HG02678 (cell line): ENCODE measurements around the gene ZP1.
A peak's percentile ranks its signal among the peaks of the same experiment; 100 is the strongest.
"Not testable (repeated sequence)": the region's sequence is repeated elsewhere in the genome, so short reads cannot be mapped to it uniquely, and the experiment has no call there.

Experiments used
- ATAC-seq: cut with Tn5 transposase; IDR thresholded peaks from one replicate; pipeline ENCODE4 v1.9.1; 2021; ENCODE audit warnings: mild to moderate bottlenecking, moderate library complexity; ENCODE audit not compliant: unreplicated experiment

The ZP1 gene, protein sequence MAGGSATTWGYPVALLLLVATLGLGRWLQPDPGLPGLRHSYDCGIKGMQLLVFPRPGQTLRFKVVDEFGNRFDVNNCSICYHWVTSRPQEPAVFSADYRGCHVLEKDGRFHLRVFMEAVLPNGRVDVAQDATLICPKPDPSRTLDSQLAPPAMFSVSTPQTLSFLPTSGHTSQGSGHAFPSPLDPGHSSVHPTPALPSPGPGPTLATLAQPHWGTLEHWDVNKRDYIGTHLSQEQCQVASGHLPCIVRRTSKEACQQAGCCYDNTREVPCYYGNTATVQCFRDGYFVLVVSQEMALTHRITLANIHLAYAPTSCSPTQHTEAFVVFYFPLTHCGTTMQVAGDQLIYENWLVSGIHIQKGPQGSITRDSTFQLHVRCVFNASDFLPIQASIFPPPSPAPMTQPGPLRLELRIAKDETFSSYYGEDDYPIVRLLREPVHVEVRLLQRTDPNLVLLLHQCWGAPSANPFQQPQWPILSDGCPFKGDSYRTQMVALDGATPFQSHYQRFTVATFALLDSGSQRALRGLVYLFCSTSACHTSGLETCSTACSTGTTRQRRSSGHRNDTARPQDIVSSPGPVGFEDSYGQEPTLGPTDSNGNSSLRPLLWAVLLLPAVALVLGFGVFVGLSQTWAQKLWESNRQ

DNA sequence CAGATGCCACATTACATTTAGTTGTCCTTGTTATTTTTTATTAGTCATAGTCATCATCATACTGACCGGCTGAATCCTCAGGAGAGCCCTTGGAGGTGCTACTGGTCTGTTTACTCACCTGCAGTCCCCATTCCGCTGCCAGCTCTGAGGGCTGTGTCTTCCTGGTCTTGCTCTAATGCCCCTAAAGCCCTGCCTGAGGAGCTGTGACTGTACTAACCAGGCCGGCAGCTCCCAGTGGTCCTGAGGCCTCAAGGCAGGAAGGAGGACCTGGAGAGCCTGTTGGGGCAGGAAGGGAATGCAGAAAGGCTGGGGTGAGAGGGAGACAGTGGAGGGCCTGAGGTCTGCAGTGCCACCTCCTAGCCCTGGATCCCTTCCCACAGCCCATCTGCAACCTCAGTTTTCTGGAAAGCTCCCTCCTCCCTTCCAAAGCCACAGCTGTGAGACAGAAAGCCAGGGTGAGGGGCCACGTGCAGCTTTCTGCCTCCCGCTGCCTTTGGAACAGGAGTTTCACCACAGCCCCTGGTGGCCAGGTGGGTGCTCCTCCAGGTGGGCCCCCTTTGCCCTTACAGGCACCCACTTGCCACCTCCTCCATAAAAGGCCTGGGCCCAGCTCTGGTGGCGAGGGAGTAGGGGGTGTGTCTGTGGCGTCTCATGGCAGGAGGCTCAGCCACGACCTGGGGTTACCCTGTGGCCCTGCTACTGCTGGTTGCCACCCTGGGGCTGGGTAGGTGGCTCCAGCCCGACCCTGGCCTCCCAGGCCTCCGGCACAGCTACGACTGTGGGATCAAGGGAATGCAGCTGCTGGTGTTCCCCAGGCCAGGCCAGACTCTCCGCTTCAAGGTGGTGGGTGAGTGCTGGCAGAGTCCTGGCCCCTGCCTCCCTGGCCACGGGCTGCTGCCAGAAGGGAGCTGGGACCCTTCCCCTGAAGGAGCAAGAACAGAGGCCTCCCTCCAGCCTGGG, at the start of gene ZP1:
Gene ZP1 (plus strand): TSS at position 632 of the 960 bp plus-strand sequence. CDS start 20 bp downstream, at position 652.
- no peak for ATAC-seq

DNA sequence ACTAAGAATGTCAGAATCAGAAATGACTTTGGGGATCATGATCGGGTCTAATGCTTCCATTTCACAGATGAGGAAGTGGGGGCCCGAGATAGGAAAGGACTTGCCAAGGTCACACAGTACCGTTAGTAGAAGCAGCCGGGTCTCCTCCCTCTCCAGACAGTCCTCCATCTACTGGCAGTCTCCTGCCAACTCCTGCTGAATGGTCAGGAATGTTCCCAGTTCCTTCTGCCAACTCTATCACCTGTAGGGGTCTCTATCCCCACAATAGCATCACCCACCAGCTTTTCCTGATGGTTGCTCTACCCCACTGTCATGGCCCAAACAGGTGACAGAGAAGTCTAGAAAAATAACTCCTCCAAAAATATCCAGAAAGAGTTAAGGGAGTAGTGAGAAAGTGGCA, 49.3 kb upstream of the ZP1 start:
- ATAC-seq, result no peak

DNA sequence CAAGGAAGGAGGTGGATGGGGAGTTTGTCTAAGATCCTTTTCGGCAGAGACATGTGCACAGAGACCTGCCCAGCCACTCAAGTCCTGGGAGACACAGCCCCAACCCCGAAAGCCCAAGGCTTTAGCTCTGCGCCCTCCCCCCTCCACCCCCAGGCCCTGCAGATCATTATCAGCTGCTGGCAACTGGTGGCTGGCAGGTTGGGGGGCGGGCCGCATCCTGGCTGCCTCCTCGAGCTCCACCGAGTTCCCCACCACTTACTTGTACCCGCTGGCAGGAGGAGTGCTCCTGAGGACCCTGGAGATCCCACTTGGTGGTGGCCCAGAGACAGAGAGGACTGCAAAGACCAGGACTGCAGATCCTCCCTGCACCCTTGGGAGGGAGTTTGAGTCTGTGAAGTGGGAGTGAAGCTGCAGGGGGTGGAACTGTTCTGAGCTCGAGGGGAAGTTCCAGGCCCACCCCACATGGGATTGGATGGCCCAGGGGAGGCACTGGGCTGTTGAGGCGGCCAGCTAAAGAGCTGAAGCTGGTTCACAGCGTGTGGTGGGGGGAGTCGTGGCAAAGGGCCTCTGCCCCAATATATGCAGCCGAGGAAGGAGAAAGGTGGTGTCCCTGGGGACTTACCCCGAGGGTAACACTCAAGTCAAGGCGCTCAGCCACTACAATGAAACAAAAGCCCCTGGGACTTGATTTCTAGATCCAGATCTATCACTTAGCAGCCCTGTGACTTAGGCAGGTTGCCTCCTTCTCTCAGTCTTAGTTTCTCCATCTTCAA, 45.3 kb upstream of the ZP1 start:
- no peak for ATAC-seq

DNA sequence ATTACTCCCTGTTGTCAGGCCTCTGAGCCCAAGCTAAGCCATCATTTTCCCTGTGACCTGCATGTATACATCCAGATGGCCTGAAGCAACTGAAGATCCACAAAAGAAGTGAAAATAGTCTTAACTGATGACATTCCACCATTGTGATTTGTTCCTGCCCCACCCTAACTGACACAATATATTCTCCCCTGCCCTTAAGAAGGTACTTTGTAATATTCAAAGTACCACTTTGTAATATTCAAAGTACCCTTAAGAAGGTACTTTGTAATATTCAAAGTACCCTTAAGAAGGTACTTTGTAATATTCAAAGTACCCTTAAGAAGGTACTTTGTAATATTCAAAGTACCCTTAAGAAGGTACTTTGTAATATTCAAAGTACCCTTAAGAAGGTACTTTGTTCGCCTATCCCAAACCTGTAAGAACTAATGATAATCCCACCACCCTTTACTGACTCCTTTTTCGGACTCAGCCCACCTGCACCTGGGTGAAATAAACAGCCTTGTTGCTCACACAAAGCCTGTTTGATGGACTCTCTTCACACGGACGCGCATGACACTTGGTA, 43.5 kb upstream of the ZP1 start:
- ATAC-seq, result not testable (repeated sequence)

DNA sequence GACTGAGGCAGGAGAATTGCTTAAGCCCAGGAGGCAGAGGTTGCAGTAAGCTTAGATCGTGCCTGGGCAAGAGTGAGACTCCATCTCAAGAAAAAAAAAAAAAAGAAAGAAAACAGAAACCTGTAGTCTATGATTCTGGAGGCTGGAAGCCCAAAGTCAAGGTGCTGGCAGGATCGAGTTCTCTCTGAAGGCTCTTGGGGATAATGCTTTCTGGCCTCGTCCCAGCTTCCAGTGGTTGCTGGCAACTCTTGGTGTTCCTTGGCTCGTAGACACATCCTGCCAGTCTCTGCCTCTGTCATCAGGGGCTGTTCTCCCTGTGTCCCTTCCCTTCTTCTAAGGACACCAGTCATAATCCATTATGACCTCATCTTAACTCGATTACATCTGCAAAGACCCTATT, 42.2 kb upstream of the ZP1 start:
- no peak for ATAC-seq

DNA sequence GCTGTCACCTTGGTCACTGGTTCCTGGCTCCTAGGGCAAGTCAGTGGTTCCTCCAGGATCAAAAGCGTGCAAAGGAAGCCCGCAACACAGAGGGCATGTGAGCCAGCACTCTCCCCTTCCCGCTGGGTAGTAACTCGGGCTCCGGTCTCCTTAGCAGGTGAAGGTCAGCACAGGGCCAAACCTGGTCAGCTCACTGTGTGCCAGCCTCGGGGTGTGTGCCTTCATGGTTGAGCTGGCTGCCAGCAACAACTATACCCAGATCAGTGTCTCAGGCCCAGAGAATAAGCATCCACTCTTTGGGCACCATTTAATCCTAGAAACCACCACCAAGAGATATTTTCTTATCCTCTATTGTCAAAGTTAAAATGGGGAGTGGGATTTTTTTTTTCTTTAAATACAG, 41.6 kb upstream of the ZP1 start:
- no peak for ATAC-seq

DNA sequence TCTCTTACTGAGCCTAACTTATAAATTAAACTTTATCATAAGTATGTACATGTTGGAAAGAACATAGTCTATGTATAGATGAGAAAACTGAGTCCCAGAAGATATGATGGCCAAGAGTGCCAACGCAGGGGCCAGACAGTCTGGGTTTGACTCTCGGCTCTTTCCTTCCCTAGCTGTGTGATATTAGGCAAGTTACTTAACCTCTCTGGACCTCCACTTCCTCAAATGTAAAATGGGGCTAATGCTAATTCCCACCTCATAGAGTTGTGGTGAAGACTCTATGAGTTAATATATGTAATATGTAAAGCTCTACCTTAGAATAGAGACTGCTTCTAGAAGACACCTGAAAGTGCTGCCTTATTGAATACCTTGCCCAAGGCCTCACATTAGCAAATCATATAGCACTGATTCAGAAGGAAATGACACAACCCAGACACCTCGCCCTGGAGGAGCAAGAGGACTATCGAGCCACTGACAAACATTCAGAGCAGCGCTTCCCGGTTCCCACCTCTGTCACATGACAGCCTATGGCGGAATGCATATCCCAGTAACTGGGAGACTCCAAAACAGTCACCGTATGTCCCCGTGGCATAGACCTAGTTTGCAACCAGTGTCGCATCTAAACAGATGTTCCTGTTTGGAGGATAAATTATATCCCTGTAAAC, 36.7 kb upstream of the ZP1 start:
- peak; percentile 14 for ATAC-seq

DNA sequence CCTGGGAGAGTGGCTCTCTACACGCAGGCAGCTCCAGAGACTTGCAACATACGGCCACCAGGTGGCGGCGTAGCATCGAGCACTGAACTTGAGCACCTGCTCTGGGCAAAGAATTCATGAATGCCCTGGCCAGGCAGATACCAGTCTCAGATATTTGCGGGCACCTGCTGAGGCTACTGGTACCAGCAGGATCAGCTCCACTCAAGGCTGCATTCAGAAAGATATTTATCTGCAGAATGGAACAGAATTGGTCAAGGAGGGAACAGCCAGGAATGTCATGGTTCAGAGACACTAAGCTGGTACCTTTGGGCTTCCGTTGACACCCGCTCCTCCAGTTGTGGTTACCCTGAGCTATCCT, 36.2 kb upstream of the ZP1 start:
- ATAC-seq, result peak; percentile 84

DNA sequence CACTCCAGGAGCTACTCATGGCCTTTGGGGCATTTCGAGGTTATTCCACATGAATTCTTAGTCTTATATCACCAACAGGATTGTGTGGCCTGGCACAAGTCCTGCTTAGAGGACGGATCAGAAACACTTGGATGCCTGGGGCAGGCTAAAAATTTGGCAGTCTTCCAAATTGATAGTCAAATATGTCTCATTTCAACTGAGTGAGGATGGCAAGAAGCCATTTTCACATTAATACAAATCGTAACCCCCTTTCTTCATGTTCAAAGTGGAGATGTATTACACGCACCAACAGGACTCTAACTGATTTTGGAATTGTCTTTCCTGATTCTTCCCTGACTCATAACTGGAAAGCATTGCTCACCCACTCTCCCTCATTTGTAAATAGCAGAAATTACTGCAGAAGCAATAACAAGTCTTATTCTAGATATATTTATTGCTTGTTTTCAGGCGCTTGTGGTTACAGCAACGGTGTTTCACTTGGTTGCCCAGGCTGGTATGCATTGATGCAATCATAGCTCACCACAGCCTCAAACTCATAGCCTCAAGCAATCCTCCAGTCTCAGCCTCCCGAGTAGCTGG, 35.8 kb upstream of the ZP1 start:
- ATAC-seq, result no peak

DNA sequence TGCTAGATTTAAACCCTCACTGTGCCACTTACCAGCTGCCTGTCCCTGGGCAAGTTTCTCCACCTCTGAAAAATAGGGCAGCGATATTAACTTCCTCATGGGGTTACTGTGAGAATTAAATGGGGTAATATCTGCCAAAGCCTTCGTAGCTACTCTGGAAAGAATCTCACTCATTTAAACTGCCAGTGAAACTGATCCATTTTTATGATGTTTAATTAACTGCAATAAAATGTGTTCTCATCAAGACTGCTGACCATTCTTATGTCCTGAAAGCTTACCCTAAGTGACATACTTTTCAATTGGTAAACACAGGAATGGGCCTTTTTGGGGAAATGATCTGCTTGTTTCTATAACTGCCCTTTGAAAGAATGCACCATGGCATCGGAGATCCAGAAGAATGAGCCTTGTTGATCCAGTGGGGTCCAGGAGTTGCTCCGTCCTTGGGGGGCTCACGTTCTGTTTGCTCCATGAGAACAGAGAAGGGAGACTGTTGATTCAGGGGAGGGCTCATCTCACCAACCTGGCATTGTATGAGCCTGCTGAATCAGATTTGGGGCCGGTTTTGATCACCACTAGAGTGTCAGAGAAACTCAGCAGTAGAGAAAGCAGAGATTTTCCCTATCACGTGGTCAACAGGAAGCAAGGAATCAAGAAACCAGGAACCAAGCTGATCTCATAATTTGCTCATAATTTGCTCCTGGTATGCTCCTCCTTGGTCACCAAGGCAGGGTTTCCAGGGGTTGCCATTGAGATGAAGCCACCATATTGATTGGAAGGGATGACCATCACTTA, 32.4 kb upstream of the ZP1 start:
- no peak for ATAC-seq

DNA sequence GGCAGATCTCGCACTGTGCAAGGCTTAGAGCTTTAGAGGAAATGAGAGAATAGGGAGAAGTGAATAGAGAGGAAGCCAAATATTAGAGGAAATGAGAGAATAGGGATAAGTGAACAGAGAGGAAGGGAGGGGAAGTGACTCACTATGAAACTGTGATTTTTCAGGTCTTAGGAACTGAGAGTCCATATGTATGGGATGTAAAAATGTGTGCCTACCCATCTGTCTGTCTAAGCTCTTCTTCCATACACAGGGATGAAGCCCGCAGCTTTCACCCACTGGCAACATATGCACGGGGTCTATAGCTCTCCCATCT, 31.9 kb upstream of the ZP1 start:
- no peak for ATAC-seq

DNA sequence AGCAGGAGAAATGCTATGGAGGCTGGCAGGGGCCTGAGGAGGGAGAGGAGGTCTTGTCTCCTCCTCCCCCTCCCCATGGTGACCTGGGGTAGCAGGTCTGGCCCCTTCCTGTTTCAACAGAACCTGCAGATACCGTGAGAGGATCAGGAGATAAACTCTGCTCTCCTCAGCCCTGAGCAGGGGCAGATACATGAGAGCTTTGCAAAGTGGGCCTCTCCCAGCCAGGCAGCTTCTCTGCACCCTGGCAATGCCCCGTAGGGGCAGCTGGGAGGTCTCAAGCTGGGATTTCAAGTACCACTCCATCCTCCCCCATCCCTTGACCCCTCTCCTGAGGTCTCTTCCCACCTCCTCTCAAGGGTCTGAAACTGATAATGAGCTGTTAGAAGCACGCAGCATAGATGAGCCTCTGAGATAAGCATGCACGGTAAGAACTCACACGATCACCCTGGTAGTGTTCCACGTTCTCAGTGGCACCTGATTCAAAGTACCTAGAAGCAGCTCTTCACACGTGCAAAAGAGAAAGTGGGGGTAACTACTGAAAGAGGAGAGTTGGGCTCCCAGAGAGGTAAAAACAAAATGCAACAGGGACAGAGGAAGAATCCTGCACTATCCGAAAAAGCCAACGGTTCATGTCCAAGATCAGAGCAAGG, 30.4 kb upstream of the ZP1 start:
- ATAC-seq, result no peak

DNA sequence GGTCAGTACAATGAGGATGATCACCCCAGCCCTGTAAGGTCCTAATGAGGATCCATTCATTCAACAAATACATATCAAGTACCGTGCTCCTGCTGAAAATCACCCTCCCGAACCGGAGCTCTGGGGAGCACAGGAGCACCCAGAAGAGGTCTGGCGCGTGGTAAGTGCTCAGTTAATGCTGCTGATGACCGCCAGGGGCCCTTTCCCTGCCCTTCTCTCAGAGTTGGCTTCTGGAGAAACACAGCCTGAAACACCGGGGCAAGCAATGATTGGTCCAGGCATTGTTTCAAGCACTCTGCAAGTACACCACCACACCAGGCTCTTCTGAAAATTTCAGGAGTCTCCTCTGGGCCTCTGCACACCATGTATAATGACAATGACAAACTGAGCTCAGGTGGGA, 29.2 kb upstream of the ZP1 start:
- ATAC-seq, result no peak

DNA sequence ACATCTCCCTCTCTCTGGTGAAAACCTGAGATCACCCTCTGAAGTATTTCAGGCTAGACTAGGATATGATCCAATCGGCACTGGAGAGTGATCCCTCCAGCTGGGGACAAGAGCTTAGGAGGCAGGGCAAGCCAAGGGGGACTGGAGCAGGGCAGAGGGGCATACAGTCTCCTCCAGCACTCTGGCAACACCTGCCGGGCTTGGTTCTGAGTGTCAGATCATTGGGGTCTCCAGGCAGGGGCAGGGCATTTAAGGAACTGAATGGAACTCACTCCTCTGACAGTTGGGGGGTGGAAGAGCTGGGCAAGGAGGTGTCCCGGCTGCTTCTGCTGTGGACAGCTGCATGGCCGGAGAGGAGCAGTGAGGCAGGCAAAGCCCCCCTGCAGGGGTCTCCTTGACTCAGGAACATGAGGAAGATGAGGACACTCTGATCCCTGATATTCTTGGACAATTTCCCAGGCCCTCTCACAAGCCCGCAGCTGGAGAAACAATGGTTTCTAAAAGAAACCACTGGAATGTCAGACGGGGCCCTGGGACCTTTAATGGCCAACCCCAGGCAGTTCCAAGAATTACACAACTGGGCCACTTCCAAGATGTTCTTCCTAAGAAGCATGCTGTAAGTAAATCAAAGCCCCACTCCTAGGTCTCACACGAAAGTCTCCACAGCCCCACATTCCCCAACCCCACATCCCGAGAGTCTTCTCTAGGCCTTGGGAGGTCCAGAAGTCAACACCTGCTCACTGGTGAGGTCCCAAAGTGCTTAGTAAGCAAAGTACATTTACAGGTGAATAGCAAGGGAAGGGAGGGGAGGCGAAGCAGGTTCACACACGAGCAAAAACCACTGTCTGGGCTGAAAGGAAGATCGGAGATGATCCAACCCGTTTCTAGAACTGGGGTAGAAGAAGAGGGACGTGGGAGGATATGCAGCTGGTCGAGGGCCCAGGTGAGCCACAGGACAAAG, 26.6 kb upstream of the ZP1 start:
- no peak for ATAC-seq

DNA sequence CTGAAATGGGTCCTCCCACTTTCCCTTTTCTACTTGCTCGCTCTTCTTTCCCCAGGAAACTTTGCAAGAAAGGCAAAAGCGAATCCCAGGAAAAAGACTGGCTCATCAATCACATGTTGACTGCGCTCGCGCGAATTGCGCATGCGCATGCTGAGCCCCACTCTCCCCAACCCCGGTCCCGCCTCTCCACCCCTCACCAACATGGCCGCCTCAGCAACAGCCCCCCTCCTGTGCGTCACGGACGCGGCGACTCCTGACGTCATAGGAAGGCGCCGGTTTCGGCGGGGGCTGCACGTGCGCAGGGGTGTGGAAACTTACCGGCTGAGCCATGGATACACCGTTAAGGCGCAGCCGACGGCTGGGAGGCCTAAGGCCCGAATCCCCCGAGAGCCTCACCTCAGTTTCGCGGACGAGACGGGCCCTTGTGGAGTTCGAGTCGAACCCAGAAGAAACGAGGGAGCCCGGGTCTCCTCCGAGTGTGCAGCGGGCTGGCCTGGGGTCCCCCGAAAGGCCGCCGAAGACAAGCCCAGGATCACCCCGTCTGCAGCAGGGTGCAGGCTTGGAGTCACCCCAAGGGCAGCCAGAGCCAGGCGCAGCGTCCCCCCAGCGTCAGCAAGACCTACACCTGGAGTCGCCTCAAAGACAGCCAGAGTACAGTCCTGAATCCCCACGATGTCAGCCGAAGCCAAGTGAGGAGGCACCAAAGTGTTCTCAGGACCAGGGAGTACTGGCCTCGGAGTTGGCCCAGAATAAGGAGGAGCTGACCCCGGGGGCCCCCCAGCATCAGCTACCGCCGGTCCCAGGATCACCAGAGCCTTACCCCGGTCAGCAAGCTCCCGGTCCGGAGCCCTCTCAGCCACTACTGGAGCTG, 25.3 kb upstream of the ZP1 start, which contains the start of gene CCDC86:
Gene CCDC86 (plus strand): TSS at position 317 of the 871 bp plus-strand sequence. CDS start 12 bp downstream, at position 329.
- peak; percentile 85 for ATAC-seq
